PC-9 (cell line): Measurements from ENCODE around the gene NPY4R2. TPM values are rescaled to one million over a fixed set of nuclear protein-coding genes. Genes with fewer than 3 reads are reported as not detected.
"Not testable (repeated sequence)": the region's sequence is repeated elsewhere in the genome, so short reads cannot be mapped to it uniquely, and the experiment has no call there.

Experiments used
- Bru-seq: library from RNA; stranded (reverse); fragments of 400-500 nt; gene quantifications from one replicate; lab custom pipeline; 2021; lab: Mats Ljungman, UMichigan
- BruChase-seq, 2 experiments: library from RNA; stranded (reverse); fragments of 400-500 nt; gene quantifications; one replicate each; lab custom pipeline; 2021; lab: Mats Ljungman, UMichigan
- BruUV-seq: library from RNA; stranded (reverse); fragments of 400-500 nt; replicated peaks from 2 replicates; lab custom pipeline; 2021; lab: Mats Ljungman, UMichigan
- CTCF ChIA-PET: fragments of 300-600 bp; sonication (Branson Sonifier 250); formaldehyde crosslinking; loops from one replicate; lab custom pipeline; 2022; ENCODE audit warnings: antibody characterized with exemption; lab: Charles Lee
- POLR2A ChIA-PET: fragments of 300-600 bp; sonication (Branson Sonifier 250); formaldehyde crosslinking; loops from one replicate; lab custom pipeline; 2022; ENCODE audit warnings: antibody characterized with exemption; ENCODE audit not compliant: unreplicated experiment; lab: Charles Lee
- DNase-seq, 2 experiments: peaks; one replicate each; pipeline versions ENCODE4 v3.0.0 to v3.0.0-alpha.2; 2015 to 2022; ENCODE audit warnings: mixed read lengths in 1 of 2
- H2AFZ ChIP-seq: fragments of 200-600 bp; sonication (generic); 2 replicates; pipeline ENCODE4 v1.8.1; 2017; ENCODE audit warnings: antibody characterized with exemption
- H3F3A ChIP-seq: fragments of 200-600 bp; sonication (generic); 2 replicates; pipeline ENCODE4 v1.8.1; 2017; ENCODE audit warnings: antibody characterized with exemption, mild to moderate bottlenecking, low read depth; ENCODE audit not compliant: insufficient read depth
- H3K27ac ChIP-seq: fragments of 200-600 bp; sonication (generic); 2 replicates; pipeline ENCODE4 v1.6.1; 2016; ENCODE audit warnings: mixed run types
- H3K27me3 ChIP-seq: fragments of 200-600 bp; sonication (generic); 2 replicates; pipeline ENCODE4 v1.6.1; 2016; ENCODE audit warnings: low read depth, mixed run types; ENCODE audit not compliant: insufficient read depth
- H3K36me3 ChIP-seq: fragments of 200-600 bp; sonication (generic); 2 replicates; pipeline ENCODE4 v1.6.1; 2016; ENCODE audit warnings: low read depth, mixed run types
- H3K4me1 ChIP-seq: fragments of 200-600 bp; sonication (generic); replicated peaks from 2 replicates; pipeline ENCODE4 v1.6.1; 2016; ENCODE audit warnings: mixed run types; ENCODE audit not compliant: insufficient read depth
- H3K4me2 ChIP-seq: fragments of 200-600 bp; sonication (generic); 2 replicates; pipeline ENCODE4 v1.6.1; 2017; ENCODE audit warnings: mixed run types
- H3K4me3 ChIP-seq: fragments of 200-600 bp; sonication (generic); 2 replicates; pipeline ENCODE4 v1.6.1; 2016; ENCODE audit warnings: mixed run types
- H3K79me2 ChIP-seq: fragments of 200-600 bp; sonication (generic); 2 replicates; pipeline ENCODE4 v1.6.1; 2017; ENCODE audit warnings: low read depth, mixed run types
- H3K9me2 ChIP-seq: fragments of 200-600 bp; sonication (generic); 2 replicates; pipeline ENCODE4 v1.8.1; 2017; ENCODE audit warnings: mild to moderate bottlenecking; ENCODE audit not compliant: insufficient read depth
- H3K9me3 ChIP-seq: fragments of 200-600 bp; sonication (generic); 2 replicates; pipeline ENCODE4 v1.8.1; 2016; ENCODE audit warnings: low read depth; ENCODE audit not compliant: insufficient read depth
- H4K20me1 ChIP-seq: fragments of 200-600 bp; sonication (generic); 2 replicates; pipeline ENCODE4 v1.8.1; 2017; ENCODE audit not compliant: insufficient read depth
- intact Hi-C: fragments of 100-400 bp; cut with micrococcal nuclease; formaldehyde crosslinking; loops from one replicate; pipeline ENCODE4 v1.10.0; 2022; ENCODE audit not compliant: unreplicated experiment
- long read RNA-seq: library from polyadenylated mRNA; stranded (forward); transcript quantifications from one replicate; pipeline ENCODE4 v2.0.0, GENCODE V29; 2022
- total RNA-seq: library from RNA; stranded (reverse); gene quantifications from 2 replicates; pipeline ENCODE4 v1.2.3, GENCODE V29; 2021

NPY4R2 gene, protein sequence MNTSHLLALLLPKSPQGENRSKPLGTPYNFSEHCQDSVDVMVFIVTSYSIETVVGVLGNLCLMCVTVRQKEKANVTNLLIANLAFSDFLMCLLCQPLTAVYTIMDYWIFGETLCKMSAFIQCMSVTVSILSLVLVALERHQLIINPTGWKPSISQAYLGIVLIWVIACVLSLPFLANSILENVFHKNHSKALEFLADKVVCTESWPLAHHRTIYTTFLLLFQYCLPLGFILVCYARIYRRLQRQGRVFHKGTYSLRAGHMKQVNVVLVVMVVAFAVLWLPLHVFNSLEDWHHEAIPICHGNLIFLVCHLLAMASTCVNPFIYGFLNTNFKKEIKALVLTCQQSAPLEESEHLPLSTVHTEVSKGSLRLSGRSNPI
- not detected in 2 replicates for total RNA-seq
- Bru-seq, nascent RNA = percentile 18 among the genes with signal in this experiment
- BruChase-seq, experiment 1, labeled RNA remaining after a 2-hour chase = percentile 22 among the genes with signal in this experiment
- BruChase-seq, experiment 2, labeled RNA remaining after a 6-hour chase = percentile 16 among the genes with signal in this experiment
- long read RNA-seq = 0 reads

DNA sequence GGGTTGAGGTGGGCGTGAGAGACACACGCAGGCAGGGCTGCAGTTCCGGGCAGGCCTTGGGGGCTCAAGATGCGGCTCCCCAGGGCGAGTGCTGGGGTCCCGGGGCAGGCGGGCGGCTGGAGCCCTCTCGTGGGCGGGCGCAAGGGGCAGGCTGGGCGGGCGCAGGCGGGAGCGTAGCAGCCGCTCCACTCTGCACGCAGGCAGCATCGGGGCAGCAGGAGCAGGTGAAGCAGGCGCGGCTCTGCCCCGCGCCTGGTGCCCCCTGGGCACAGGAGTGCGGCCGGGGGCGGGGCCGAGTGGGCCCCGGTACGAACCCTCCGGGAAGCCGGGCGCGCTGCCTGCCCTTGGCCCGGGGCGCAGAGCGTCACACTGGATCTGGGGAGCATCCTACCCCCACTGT, at the start of gene NPY4R2:
TSS of gene NPY4R2 (plus strand) at position 188 of the 400 bp plus-strand sequence. CDS start 3,326 bp downstream, outside the sequence.
- H3F3A ChIP-seq, H3K9me2 ChIP-seq, H3K79me2 ChIP-seq, POLR2A ChIA-PET, H3K4me1 ChIP-seq, H2AFZ ChIP-seq, intact Hi-C loops, H3K4me2 ChIP-seq, H3K36me3 ChIP-seq, H3K4me3 ChIP-seq, H3K9me3 ChIP-seq, CTCF ChIA-PET, H3K27me3 ChIP-seq, DNase-seq, H3K27ac ChIP-seq, BruUV-seq, H4K20me1 ChIP-seq: not testable (repeated sequence)

DNA sequence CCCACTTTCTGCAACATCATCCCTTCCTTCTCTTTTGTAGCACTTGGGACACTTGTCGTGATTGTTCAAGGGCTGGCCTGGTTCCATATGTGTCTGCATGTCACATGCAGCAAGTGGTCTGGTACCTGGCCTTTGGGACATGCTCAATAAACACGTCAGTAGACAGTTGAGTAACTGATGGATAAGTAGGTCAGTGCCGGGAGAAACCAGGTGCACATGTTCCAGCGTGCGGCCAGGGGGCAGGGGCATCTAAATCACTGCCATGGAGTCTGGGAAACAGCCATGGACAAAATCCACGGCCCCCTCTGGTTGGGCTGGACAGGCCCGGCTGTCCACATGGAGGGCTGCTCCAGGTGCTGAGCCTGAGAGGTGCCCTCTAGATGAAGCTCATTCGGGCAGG, 47.6 kb upstream of the NPY4R2 start:
- H3K9me2 ChIP-seq, H3K4me2 ChIP-seq, H3K27ac ChIP-seq, H3K36me3 ChIP-seq, H3F3A ChIP-seq, DNase-seq, intact Hi-C loops, H3K9me3 ChIP-seq, H2AFZ ChIP-seq, H3K4me3 ChIP-seq, H3K79me2 ChIP-seq, H4K20me1 ChIP-seq, CTCF ChIA-PET, BruUV-seq, H3K27me3 ChIP-seq, POLR2A ChIA-PET, H3K4me1 ChIP-seq: not testable (repeated sequence)

DNA sequence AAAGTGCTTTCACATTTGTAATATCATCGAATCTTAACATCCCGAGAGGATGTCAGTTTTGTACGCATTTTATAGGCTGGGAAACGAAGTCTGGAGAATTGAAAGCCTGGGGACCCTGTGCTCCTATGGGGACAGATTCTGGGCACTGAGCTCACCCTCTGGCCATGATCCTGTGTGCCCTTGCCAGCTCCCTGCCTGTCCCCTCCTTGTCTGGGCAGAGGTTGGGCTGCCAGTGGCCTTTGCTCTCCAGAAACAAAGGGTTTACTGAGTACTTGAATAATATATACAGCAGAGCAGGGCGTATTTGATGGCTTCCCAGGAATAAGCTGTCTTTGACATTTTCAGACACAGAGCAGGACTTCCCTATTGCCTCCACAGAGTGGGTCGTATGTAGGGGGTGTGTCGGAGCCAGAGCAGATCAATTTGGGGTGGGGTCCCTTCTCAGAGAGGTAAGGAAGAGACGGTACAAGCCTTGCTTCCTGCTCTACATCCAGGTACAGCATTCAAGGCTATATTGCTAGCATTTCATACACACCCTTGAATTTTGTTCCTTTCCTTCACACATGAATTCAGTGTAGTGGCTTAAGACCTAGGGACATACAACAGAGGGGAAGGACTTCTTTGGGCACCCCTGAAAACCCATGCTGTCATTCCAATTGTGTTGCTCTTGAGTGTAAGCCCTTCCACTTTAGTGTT, 46.8 kb upstream of the NPY4R2 start:
- intact Hi-C loops, H3K27me3 ChIP-seq, BruUV-seq, H4K20me1 ChIP-seq, CTCF ChIA-PET, H3K9me2 ChIP-seq, H3K4me3 ChIP-seq, H3F3A ChIP-seq, H3K9me3 ChIP-seq, H3K79me2 ChIP-seq, H3K4me2 ChIP-seq, H3K27ac ChIP-seq, DNase-seq, H3K36me3 ChIP-seq, H3K4me1 ChIP-seq, H2AFZ ChIP-seq, POLR2A ChIA-PET: not testable (repeated sequence)

DNA sequence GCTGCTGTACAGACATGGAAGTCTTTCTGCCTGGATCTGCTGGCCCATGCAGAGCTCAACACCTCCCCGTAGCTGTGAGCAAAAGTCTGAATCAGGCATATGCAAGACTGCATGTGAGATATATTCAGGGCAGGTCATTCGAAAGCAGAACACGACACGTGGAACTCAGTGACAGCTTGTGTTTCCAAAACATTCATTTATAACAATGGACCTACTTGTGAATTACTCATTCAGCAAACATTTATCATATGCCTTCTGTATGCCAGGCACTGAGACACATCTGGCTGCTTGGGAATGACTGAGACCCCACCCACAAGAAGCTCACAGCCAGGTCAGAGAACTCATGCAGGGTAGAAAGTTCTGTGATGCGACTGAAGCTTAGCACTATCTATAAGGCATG, 46.2 kb upstream of the NPY4R2 start:
- H3K9me2 ChIP-seq, CTCF ChIA-PET, H3K79me2 ChIP-seq, intact Hi-C loops, DNase-seq, H3K4me3 ChIP-seq, H3F3A ChIP-seq, H3K27ac ChIP-seq, H4K20me1 ChIP-seq, BruUV-seq, POLR2A ChIA-PET, H3K4me1 ChIP-seq, H3K9me3 ChIP-seq, H2AFZ ChIP-seq, H3K27me3 ChIP-seq, H3K36me3 ChIP-seq, H3K4me2 ChIP-seq: not testable (repeated sequence)

DNA sequence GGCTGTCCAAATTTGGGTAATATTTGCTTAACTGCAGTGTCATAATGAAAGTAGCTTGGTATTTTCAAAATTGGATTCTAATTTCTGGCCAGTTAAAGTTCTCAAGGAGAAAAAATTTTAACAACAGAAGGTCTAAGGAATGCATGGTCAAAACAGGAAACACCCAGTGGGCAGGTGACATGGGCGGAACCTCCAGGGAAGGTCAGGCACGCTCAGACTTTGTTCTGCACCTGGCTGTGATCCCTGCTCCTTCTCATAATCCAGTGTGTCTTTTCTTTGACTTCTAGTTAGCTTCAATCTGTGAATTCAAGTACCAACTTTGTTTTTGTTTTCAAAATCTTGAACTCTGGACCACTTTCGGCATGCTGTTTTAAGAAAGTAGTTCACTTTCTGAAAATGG, 34.2 kb upstream of the NPY4R2 start:
- H3K9me2 ChIP-seq, H3K27me3 ChIP-seq, H3K27ac ChIP-seq, H3K36me3 ChIP-seq, H3K9me3 ChIP-seq, DNase-seq, H3K4me1 ChIP-seq, H3K4me2 ChIP-seq, H3F3A ChIP-seq, CTCF ChIA-PET, H2AFZ ChIP-seq, BruUV-seq, intact Hi-C loops, POLR2A ChIA-PET, H3K4me3 ChIP-seq, H3K79me2 ChIP-seq, H4K20me1 ChIP-seq: not testable (repeated sequence)

DNA sequence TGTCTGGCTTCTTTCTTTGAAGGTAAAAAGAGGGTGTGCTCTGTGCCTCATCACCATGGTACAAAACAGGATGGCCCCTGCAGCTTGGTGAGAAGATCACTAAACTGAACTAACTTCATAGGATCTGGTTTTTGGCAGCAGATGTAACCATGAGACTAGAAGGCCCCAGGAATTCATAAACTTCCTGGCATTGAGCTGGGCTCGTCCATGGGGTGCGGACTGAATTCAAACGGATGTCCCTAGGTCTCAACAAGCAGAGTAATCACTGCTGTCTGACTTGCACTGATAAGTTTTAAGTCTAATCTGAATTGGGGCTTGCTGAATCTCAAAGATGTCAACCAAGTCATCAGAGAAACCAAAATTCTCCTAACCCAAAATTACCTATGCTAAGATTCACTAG, 33.5 kb upstream of the NPY4R2 start:
- BruUV-seq = not testable (repeated sequence)

DNA sequence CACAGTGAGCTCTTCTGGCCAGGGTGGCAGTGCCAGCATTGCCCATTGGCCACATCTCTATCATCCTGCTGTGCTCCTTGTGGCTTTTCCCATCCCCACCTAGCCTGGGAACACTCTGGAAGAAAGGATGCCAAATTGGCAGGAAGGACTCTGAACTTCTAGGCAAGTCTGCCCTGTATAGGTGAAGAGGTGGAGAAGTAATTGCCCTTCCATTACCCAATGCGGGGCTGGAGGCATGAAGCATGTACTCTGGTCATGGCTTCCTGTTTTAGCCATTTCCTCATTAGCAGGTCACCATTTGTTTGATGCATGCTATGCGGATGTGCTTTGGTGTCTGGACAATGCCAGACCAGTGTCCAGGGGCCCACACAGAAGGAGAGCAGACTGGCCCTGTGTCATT, 32.1 kb upstream of the NPY4R2 start:
- H3K4me3 ChIP-seq, H3K36me3 ChIP-seq, H3K27ac ChIP-seq, H3K9me3 ChIP-seq, POLR2A ChIA-PET, H3K79me2 ChIP-seq, H4K20me1 ChIP-seq, CTCF ChIA-PET, DNase-seq, H3K4me1 ChIP-seq, BruUV-seq, H3F3A ChIP-seq, H3K27me3 ChIP-seq, H2AFZ ChIP-seq, H3K9me2 ChIP-seq, H3K4me2 ChIP-seq, intact Hi-C loops: not testable (repeated sequence)

More for the DNA sequence above, 33.5 kb upstream of the NPY4R2 start:
- H3K9me3 ChIP-seq, H3K9me2 ChIP-seq, H3F3A ChIP-seq, intact Hi-C loops, H3K27ac ChIP-seq, H3K27me3 ChIP-seq, H3K4me3 ChIP-seq, H3K79me2 ChIP-seq, H3K4me2 ChIP-seq, POLR2A ChIA-PET, H2AFZ ChIP-seq, CTCF ChIA-PET, H3K4me1 ChIP-seq, H3K36me3 ChIP-seq, DNase-seq, H4K20me1 ChIP-seq: not testable (repeated sequence)
